ENCODE measurements around the gene TBC1D10B. TPM values are rescaled to one million over a fixed set of nuclear protein-coding genes. Genes with fewer than 3 reads are reported as not detected.
"Not testable (repeated sequence)": the region's sequence is repeated elsewhere in the genome, so short reads cannot be mapped to it uniquely, and the experiment has no call there.

Gene TBC1D10B
- total and polyA plus RNA-seq, 5 donors, result 19.1 to 27.7 (median 24.0) TPM

DNA sequence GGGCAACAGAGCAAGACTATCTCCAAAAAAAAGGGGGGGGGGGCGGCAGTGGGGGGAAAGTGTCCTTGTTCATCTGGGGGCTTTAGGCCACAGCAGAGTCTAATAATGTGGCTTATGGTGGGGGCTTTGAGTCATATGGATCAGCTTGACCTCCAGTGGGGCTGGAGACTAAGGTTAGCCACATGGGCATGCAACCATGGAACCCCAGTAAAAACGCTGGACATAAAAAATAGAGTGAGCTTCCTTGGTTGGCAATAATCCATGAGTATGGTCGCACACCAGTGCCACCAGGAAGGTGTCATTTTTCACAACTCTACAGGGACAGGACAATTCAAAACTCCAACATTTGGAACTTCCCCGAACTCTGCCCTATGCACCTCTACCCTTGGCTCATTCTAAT is 59.4 kb downstream of the TBC1D10B start:
- H3K4me3 ChIP-seq (ENCODE audit: low read length); H3K4me1 ChIP-seq (ENCODE audit: control insufficient read depth, insufficient read depth, low read length); intact Hi-C loops (cut with DNase I); H3K27ac ChIP-seq (ENCODE audit: low read length); ATAC-seq; DNase-seq; H3K27me3 ChIP-seq (ENCODE audit: control insufficient read depth, insufficient read depth); H3K9me3 ChIP-seq (ENCODE audit: control insufficient read depth, low read length): not testable (repeated sequence)
- 74% methylated on average over 3 of the region's 4 CpGs for WGBS

DNA sequence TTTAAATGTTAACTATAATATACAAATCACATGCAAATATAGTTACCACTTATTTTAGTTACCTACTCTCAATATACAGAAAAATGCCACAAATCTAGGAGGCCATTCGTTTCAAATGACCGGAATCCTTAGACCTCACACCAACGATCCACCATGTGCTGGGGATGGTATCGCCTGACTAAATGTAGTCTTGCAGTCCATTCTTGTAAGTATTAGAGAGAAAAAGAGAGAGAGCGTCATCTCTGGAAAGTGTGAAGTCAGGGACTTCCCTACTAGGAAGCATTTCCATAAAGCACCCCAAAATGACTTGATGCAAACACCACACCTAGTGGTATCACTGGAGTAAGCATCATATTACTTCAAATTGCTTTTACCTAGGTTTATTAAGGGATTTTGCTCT is 61.0 kb downstream of the TBC1D10B start:
- 89% methylated on average over 5 of the region's 5 CpGs for WGBS
- ATAC-seq; DNase-seq; H3K27me3 ChIP-seq (ENCODE audit: control insufficient read depth, insufficient read depth); H3K9me3 ChIP-seq (ENCODE audit: control insufficient read depth, low read length); intact Hi-C loops (cut with DNase I); H3K27ac ChIP-seq (ENCODE audit: low read length); H3K4me1 ChIP-seq (ENCODE audit: control insufficient read depth, insufficient read depth, low read length); H3K4me3 ChIP-seq (ENCODE audit: low read length): not testable (repeated sequence)

Other genes starting within 250 kb of the TBC1D10B start
- 10 to 100 TPM; 55.9 to 67.8 (median 64.3) TPM for gene MAPK3, start 247.3 kb downstream of the TBC1D10B start, total RNA-seq
- gene MAPK3, start 247.3 kb downstream of the TBC1D10B start, polyA plus RNA-seq, result 78.1 TPM
- gene CORO1A, start 186.9 kb downstream of the TBC1D10B start, total RNA-seq, result 10 to 100 TPM; 10.3 to 22.4 (median 14.6) TPM
- 7.3 TPM for gene CORO1A, start 186.9 kb downstream of the TBC1D10B start, polyA plus RNA-seq
- gene BOLA2B, start 176.8 kb downstream of the TBC1D10B start, total RNA-seq, result 10 to 100 TPM; 75.2 to 89.6 (median 84.6) TPM
- 184 TPM for gene BOLA2B, start 176.8 kb downstream of the TBC1D10B start, polyA plus RNA-seq
- gene SLX1A, start 176.6 kb downstream of the TBC1D10B start, total RNA-seq, result 10 to 100 TPM in 2 of 4 donors, 1 to 10 TPM in 2; 8.9 to 20.8 (median 13.9) TPM
- gene SLX1A, start 176.6 kb downstream of the TBC1D10B start, polyA plus RNA-seq, result 24.6 TPM
- 10 to 100 TPM in 3 of 4 donors, 1 to 10 TPM in 1; 9.6 to 14.0 (median 10.8) TPM for gene SULT1A3, start 171.2 kb downstream of the TBC1D10B start, total RNA-seq
- gene SULT1A3, start 171.2 kb downstream of the TBC1D10B start, polyA plus RNA-seq, result 10.0 TPM
- gene NPIPB13, start 122.0 kb downstream of the TBC1D10B start, total RNA-seq, result 1 to 10 TPM; 3.1 to 5.3 (median 4.3) TPM
- gene NPIPB13, start 122.0 kb downstream of the TBC1D10B start, polyA plus RNA-seq, result 2.0 TPM
- gene CD2BP2, start 15.2 kb downstream of the TBC1D10B start, total RNA-seq, result 10 to 100 TPM; 43.0 to 50.9 (median 45.1) TPM
- gene CD2BP2, start 15.2 kb downstream of the TBC1D10B start, polyA plus RNA-seq, result 31.8 TPM
- under 1 TPM in 2 of 4 donors, not detected in 2; 0.35 to 0.94 TPM for gene MYL11, start 4.3 kb upstream of the TBC1D10B start, total RNA-seq
- gene MYL11, start 4.3 kb upstream of the TBC1D10B start, polyA plus RNA-seq, result 0.86 TPM
- 1 to 10 TPM; 1.1 to 3.6 (median 2.7) TPM for gene SEPTIN1, start 12.1 kb upstream of the TBC1D10B start, total RNA-seq
- 1.6 TPM for gene SEPTIN1, start 12.1 kb upstream of the TBC1D10B start, polyA plus RNA-seq
- 1 to 10 TPM; 6.2 to 8.0 (median 7.5) TPM for gene ZNF48, start 24.9 kb upstream of the TBC1D10B start, total RNA-seq
- gene ZNF48, start 24.9 kb upstream of the TBC1D10B start, polyA plus RNA-seq, result 3.6 TPM
- gene ZNF771, start 37.1 kb upstream of the TBC1D10B start, total RNA-seq, result 10 to 100 TPM in 1 of 4 donors, 1 to 10 TPM in 3; 4.4 to 11.9 (median 7.0) TPM
- 5.0 TPM for gene ZNF771, start 37.1 kb upstream of the TBC1D10B start, polyA plus RNA-seq
- gene DCTPP1, start 59.5 kb upstream of the TBC1D10B start, total RNA-seq, result 10 to 100 TPM; 26.9 to 46.2 (median 30.5) TPM
- 20.9 TPM for gene DCTPP1, start 59.5 kb upstream of the TBC1D10B start, polyA plus RNA-seq
- gene SEPHS2, start 75.4 kb upstream of the TBC1D10B start, total RNA-seq, result 10 to 100 TPM; 34.8 to 41.1 (median 36.4) TPM
- 29.4 TPM for gene SEPHS2, start 75.4 kb upstream of the TBC1D10B start, polyA plus RNA-seq
- 1 to 10 TPM in 3 of 4 donors, under 1 TPM in 1; 0.82 to 4.8 (median 1.9) TPM for gene ITGAL, start 102.2 kb upstream of the TBC1D10B start, total RNA-seq
- 0.61 TPM for gene ITGAL, start 102.2 kb upstream of the TBC1D10B start, polyA plus RNA-seq
- 10 to 100 TPM; 40.9 to 65.6 (median 52.5) TPM for gene ZNF768, start 156.1 kb upstream of the TBC1D10B start, total RNA-seq
- 66.7 TPM for gene ZNF768, start 156.1 kb upstream of the TBC1D10B start, polyA plus RNA-seq
- 10 to 100 TPM in 3 of 4 donors, 1 to 10 TPM in 1; 9.1 to 14.6 (median 12.6) TPM for gene ZNF747, start 164.4 kb upstream of the TBC1D10B start, total RNA-seq
- 10.3 TPM for gene ZNF747, start 164.4 kb upstream of the TBC1D10B start, polyA plus RNA-seq
- gene ZNF764, start 187.9 kb upstream of the TBC1D10B start, total RNA-seq, result 10 to 100 TPM in 3 of 4 donors, 1 to 10 TPM in 1; 9.6 to 12.5 (median 12.3) TPM
- gene ZNF764, start 187.9 kb upstream of the TBC1D10B start, polyA plus RNA-seq, result 7.0 TPM
- 10 to 100 TPM; 10.8 to 16.1 (median 13.9) TPM for gene ZNF688, start 201.2 kb upstream of the TBC1D10B start, total RNA-seq
- gene ZNF688, start 201.2 kb upstream of the TBC1D10B start, polyA plus RNA-seq, result 12.9 TPM
- gene ZNF785, start 215.2 kb upstream of the TBC1D10B start, total RNA-seq, result 1 to 10 TPM; 7.9 to 9.7 (median 9.2) TPM
- gene ZNF785, start 215.2 kb upstream of the TBC1D10B start, polyA plus RNA-seq, result 4.3 TPM
- 1 to 10 TPM; 5.6 to 7.1 (median 6.3) TPM for gene ZNF689, start 239.9 kb upstream of the TBC1D10B start, total RNA-seq
- 3.3 TPM for gene ZNF689, start 239.9 kb upstream of the TBC1D10B start, polyA plus RNA-seq